HepG2 (cell line): Measurements from ENCODE around the gene CMIP. TPM values are rescaled to one million over a fixed set of nuclear protein-coding genes. Genes with fewer than 3 reads are reported as not detected.

Experiments used
- ATAC-seq: fragments of 200-7000 bp; cut with Tn5 transposase; 3 replicates; pipeline ENCODE4 v1.9.1; 2020; ENCODE audit warnings: mild to moderate bottlenecking, moderate library complexity
- BruUV-seq: library from RNA; stranded (reverse); fragments of 400-500 nt; replicated peaks from 2 replicates; lab custom pipeline; 2021; lab: Mats Ljungman, UMichigan
- CTCF ChIA-PET: fragments of 300-600 bp; formaldehyde crosslinking; extraction: SDS; loops from one replicate; lab custom pipeline; 2021; ENCODE audit warnings: low total read pairs, inconsistent platforms, low intra/inter-chr PET ratio; lab: Yijun Ruan, JAX
- POLR2A ChIA-PET: fragments of 350-600 bp; sonication (Branson Sonifier 250); formaldehyde crosslinking; loops from one replicate; lab custom pipeline; 2020; ENCODE audit warnings: antibody characterized with exemption, inconsistent platforms; lab: Yijun Ruan, JAX
- DNase-seq: peaks from one replicate; pipeline ENCODE4 v3.0.0-alpha.2; 2015; ENCODE audit warnings: low spot score
- FAIRE-seq: peaks from 3 replicates; lab custom pipeline; 2011; peaks lifted over from hg19 to GRCh38; lab: Jason Lieb, UNC
- H2AFZ ChIP-seq: one replicate; pipeline ENCODE4 v1.6.1; 2011; ENCODE audit warnings: low read length, inconsistent platforms
- H3K27ac ChIP-seq: fragments of 300-600 bp; 3 replicates; pipeline ENCODE4 v1.8.0; 2011; ENCODE audit warnings: mixed run types, mild to moderate bottlenecking, mixed read lengths, low read length, inconsistent platforms; ENCODE audit not compliant: insufficient read depth; ENCODE audit errors: extremely low read length
- H3K27me3 ChIP-seq, 2 experiments: fragments of 200-600 bp in 1 of 2; 2 replicates in 1 of 2; 3 replicates in 1 of 2; pipeline versions ENCODE4 v1.6.0 to v1.8.0; 2011; ENCODE audit warnings: low read length in 2 of 2, mild to moderate bottlenecking in 2 of 2, moderate library complexity in 2 of 2, inconsistent platforms in 1 of 2; ENCODE audit not compliant: insufficient read depth in 2 of 2, control insufficient read depth in 1 of 2
- H3K36me3 ChIP-seq, 2 experiments: fragments of 200-600 bp in 1 of 2; replicated peaks in 1 of 2; 2 replicates in 1 of 2; 3 replicates in 1 of 2; pipeline versions ENCODE4 v1.5.1 to v1.8.0; 2011; ENCODE audit warnings: low read length in 2 of 2, inconsistent platforms in 1 of 2; ENCODE audit not compliant: insufficient read depth in 2 of 2, control insufficient read depth in 1 of 2
- H3K4me1 ChIP-seq: 2 replicates; pipeline ENCODE4 v1.5.1; 2012; ENCODE audit warnings: low read length, inconsistent platforms; ENCODE audit not compliant: insufficient read depth
- H3K4me2 ChIP-seq: 2 replicates; pipeline ENCODE4 v1.6.0; 2011; ENCODE audit warnings: low read depth, low read length, inconsistent platforms
- H3K4me3 ChIP-seq, 3 experiments: fragments of 200-600 bp in 1 of 3; sonication (generic), shearing (Covaris generic) in 1 of 3; replicated peaks in 1 of 3; 2 replicates each; pipeline ENCODE4 v1.5.1; 2011 to 2016; ENCODE audit warnings: low read length in 3 of 3, inconsistent platforms in 2 of 3, low read depth in 2 of 3, mild to moderate bottlenecking in 2 of 3, control low read depth in 1 of 3, mixed read lengths in 1 of 3; ENCODE audit not compliant: insufficient read depth in 1 of 3
- H3K79me2 ChIP-seq: one replicate; pipeline ENCODE4 v1.6.1; 2011; ENCODE audit warnings: low read length, inconsistent platforms; ENCODE audit not compliant: insufficient read depth
- H3K9ac ChIP-seq: 2 replicates; pipeline ENCODE4 v1.6.0; 2011; ENCODE audit warnings: mild to moderate bottlenecking, low read depth, low read length, inconsistent platforms; ENCODE audit not compliant: insufficient read depth
- H3K9me3 ChIP-seq: 2 replicates; pipeline ENCODE4 v1.5.1; 2012; ENCODE audit warnings: mild to moderate bottlenecking, low read length
- H4K20me1 ChIP-seq: 2 replicates; pipeline ENCODE4 v1.6.0; 2011; ENCODE audit warnings: inconsistent platforms, mild to moderate bottlenecking, low read length, moderate library complexity; ENCODE audit not compliant: insufficient read depth
- FLYWCH1 ChIP-seq: sonication (generic); formaldehyde crosslinking; IDR thresholded peaks from 2 replicates; pipeline ENCODE4 v1.8.1; 2023; ENCODE audit warnings: mild to moderate bottlenecking, missing genetic modification reagents
- HES4 ChIP-seq: sonication (generic); formaldehyde crosslinking; IDR thresholded peaks from 2 replicates; pipeline ENCODE4 v1.9.0; 2021; ENCODE audit warnings: mild to moderate bottlenecking, missing genetic modification reagents, borderline replicate concordance
- NRL ChIP-seq: sonication (generic); formaldehyde crosslinking; IDR thresholded peaks from 2 replicates; pipeline ENCODE4 v1.5.0; 2020; ENCODE audit warnings: missing genetic modification reagents, mild to moderate bottlenecking, moderate library complexity, borderline replicate concordance
- SMAD3 ChIP-seq: sonication (generic); formaldehyde crosslinking; IDR thresholded peaks from 2 replicates; pipeline ENCODE4 v1.4.0; 2020; ENCODE audit warnings: missing genetic modification reagents
- WGBS: methylation state at CpG from one replicate; pipeline ENCODE4 v1.1.6; 2017; ENCODE audit warnings: low lambda C conversion rate; 5-methylcytosine and 5-hydroxymethylcytosine counted together
- in situ Hi-C: cut with HindIII; loops from 2 replicates; pipeline ENCODE4 v1.10.0; 2017; ENCODE audit warnings: low pct_unique_long_range_greater_than_20kb; ENCODE audit not compliant: extremely low pct_ligation_motif_present
- intact Hi-C: fragments of 100-400 bp; cut with micrococcal nuclease; formaldehyde crosslinking; loops from one replicate; pipeline ENCODE4 v1.10.0; 2022; ENCODE audit not compliant: unreplicated experiment
- polyA plus RNA-seq, 8 experiments: library from polyadenylated mRNA; depleted of rRNA in 3 of 8; stranded (reverse) in 7 of 8; unstranded in 1 of 8; fragments of >200 nt; fragmentation: Illumina TruSeq in 4 of 8; extraction: Trizol in 4 of 8; gene quantifications; 2 replicates each; pipeline versions ENCODE4 v1.2.1 to v1.2.3, GENCODE V29; 2011 to 2016; ENCODE audit warnings: low read depth in 4 of 8, missing spikeins in 1 of 8, mixed read lengths in 1 of 8; ENCODE audit not compliant: insufficient read depth in 1 of 8
- total RNA-seq, 5 experiments: library from RNA; depleted of rRNA; stranded (reverse); fragments of >200 nt; fragmentation: Illumina TruSeq; extraction: Trizol; gene quantifications; 2 replicates each; pipeline ENCODE4 v1.2.3, GENCODE V29; 2016; ENCODE audit warnings: low read depth in 1 of 5
- TF ChIP-seq, protein P1 (sequence below), 2 experiments: sonication (generic) in 1 of 2; formaldehyde crosslinking in 1 of 2; IDR thresholded peaks; 2 replicates each; pipeline versions ENCODE4 v1.6.1 to v1.9.0; 2014 to 2022; ENCODE audit warnings: antibody characterized with exemption in 1 of 2, borderline replicate concordance in 1 of 2, inconsistent platforms in 1 of 2, low read depth in 1 of 2, missing genetic modification reagents in 1 of 2

CMIP gene
- total and polyA plus RNA-seq, 2 of the 13 experiments (the other 11 are each of a cell fraction or from before 2014, with no cell fraction given): 10.9 to 18.1 TPM

DNA sequence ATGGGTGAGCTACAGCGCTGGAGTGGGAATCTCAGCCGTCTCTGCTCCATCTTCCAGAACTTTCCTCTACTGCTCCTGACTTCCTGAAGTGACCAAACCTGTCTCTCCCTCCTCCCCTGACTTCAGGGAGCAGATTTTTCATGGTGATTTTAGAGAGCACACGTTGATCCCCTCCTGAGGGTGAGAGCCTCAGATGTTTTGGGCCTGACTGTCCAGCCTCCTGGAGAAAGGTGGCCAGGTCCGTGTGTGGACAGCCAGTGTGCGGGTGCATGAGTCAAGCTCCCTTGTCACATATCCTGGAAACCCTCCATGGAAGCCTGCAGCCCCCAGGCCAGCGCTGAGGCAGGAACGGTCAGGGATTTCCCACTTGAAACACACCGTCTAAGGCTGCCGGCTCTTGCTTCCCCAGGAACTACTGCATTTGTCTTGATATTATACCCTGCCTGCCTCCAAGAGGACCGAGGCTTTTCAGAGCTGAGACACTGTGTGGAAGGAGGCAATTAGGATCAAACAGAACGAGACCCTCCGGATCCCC is 143.1 kb downstream of the CMIP start:
- DNase-seq (no peak), ATAC-seq (no peak), FAIRE-seq (no peak)
- CTCF ChIA-PET: no interaction called here
- Histone ChIP-seq H3K27ac (no peak overlapping the region), H3K4me3 (no peak overlapping the region), H3K27me3 (no peaks in the 10 kb centered on the region), H3K9me3 (no peaks in the 10 kb centered on the region), H3K36me3 (peaks cover 9 to 51% of the 10 kb centered on the region in 2 experiments), H3K4me2 (no peak overlapping the region), H3K4me1 (peaks cover 53% of the 10 kb centered on the region), H2AFZ (no peak overlapping the region), H3K79me2 (peaks cover 83% of the 10 kb centered on the region), H4K20me1 (peaks cover 70% of the 10 kb centered on the region), H3K9ac (no peak overlapping the region)
- intact Hi-C loops (no loop called here), in situ Hi-C loops (no loop called here)
- TF ChIP-seq NRL (CRISPR knock-in tag): no peak
- TF ChIP-seq, protein P1, sequence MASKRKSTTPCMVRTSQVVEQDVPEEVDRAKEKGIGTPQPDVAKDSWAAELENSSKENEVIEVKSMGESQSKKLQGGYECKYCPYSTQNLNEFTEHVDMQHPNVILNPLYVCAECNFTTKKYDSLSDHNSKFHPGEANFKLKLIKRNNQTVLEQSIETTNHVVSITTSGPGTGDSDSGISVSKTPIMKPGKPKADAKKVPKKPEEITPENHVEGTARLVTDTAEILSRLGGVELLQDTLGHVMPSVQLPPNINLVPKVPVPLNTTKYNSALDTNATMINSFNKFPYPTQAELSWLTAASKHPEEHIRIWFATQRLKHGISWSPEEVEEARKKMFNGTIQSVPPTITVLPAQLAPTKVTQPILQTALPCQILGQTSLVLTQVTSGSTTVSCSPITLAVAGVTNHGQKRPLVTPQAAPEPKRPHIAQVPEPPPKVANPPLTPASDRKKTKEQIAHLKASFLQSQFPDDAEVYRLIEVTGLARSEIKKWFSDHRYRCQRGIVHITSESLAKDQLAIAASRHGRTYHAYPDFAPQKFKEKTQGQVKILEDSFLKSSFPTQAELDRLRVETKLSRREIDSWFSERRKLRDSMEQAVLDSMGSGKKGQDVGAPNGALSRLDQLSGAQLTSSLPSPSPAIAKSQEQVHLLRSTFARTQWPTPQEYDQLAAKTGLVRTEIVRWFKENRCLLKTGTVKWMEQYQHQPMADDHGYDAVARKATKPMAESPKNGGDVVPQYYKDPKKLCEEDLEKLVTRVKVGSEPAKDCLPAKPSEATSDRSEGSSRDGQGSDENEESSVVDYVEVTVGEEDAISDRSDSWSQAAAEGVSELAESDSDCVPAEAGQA (IDR thresholded peaks at IDR 0.05; ENCODE audit: low read depth): no peak
- TF ChIP-seq, protein P1 (CRISPR knock-in tag; IDR thresholded peaks at IDR 0.05; ENCODE audit: borderline replicate concordance): no peak
- no peak for TF ChIP-seq FLYWCH1
- TF ChIP-seq SMAD3 (CRISPR knock-in tag): no peak
- 0 out of 2 replicates have a peak, but pooled peaks have one; percentile 30 for TF ChIP-seq HES4 (CRISPR knock-in tag)
- POLR2A ChIA-PET: interaction anchor here (0.9 kb wide), 1 partner anchor 10 kb away, joined by 3 read pairs; no protein-coding TSS in a partner anchor
- 95% methylated on average over 12 of the region's 12 CpGs for WGBS
- no TSS peak for BruUV-seq
